IPS-20b (cell line): ENCODE results near the gene CBX8.
A peak's percentile ranks its signal among the peaks of the same experiment; 100 is the strongest.
"Not testable (repeated sequence)": the region's sequence is repeated elsewhere in the genome, so short reads cannot be mapped to it uniquely, and the experiment has no call there.

ENCODE experiments used
- H3K27ac ChIP-seq: one replicate; pipeline ENCODE4 v1.5.1; 2013; ENCODE audit warnings: low read length
- H3K27me3 ChIP-seq: 2 replicates; pipeline ENCODE4 v1.6.1; 2013; ENCODE audit warnings: mild to moderate bottlenecking, low read length, inconsistent platforms; ENCODE audit not compliant: insufficient read depth
- H3K36me3 ChIP-seq: 2 replicates; pipeline ENCODE4 v1.6.1; 2013; ENCODE audit warnings: low read depth, mild to moderate bottlenecking, inconsistent platforms, low read length, moderate library complexity; ENCODE audit not compliant: insufficient read depth
- H3K4me1 ChIP-seq: 2 replicates; pipeline ENCODE4 v1.6.1; 2013; ENCODE audit warnings: mild to moderate bottlenecking, control low read depth, inconsistent platforms, low read length, moderate library complexity; ENCODE audit not compliant: insufficient read depth
- H3K4me3 ChIP-seq: 2 replicates; pipeline ENCODE4 v1.5.1; 2013; ENCODE audit warnings: mild to moderate bottlenecking, low read length, inconsistent platforms
- H3K9ac ChIP-seq: 2 replicates; pipeline ENCODE4 v1.6.1; 2013; ENCODE audit warnings: low read depth, mild to moderate bottlenecking, inconsistent platforms, low read length, moderate library complexity
- H3K9me3 ChIP-seq: 2 replicates; pipeline ENCODE4 v1.6.1; 2013; ENCODE audit warnings: mild to moderate bottlenecking, low read depth, low read length, inconsistent platforms; ENCODE audit not compliant: insufficient read depth

CBX8 gene

GRCh38 chr17:79777120-79777893 is 19.6 kb downstream of the CBX8 start:
- H3K4me3 ChIP-seq = peak overlapping the region; percentile 70
- peak overlapping the region; percentile 90; the same call in 1 of the 2 replicates for H3K9ac ChIP-seq
- peak overlapping the region; percentile 51 for H3K27ac ChIP-seq
- peaks cover 25% of the 10 kb centered on the region; the same call in 1 of the 2 replicates for H3K27me3 ChIP-seq
- H3K9me3 ChIP-seq = no peaks in the 10 kb centered on the region
- peaks cover 32% of the 10 kb centered on the region for H3K36me3 ChIP-seq
- peaks cover 15% of the 10 kb centered on the region for H3K4me1 ChIP-seq

- H3K9me3 ChIP-seq = no peaks in the 10 kb centered on the region
- peak overlapping the region; percentile 70 for H3K4me3 ChIP-seq
- H3K27me3 ChIP-seq = peaks cover 25% of the 10 kb centered on the region; the same call in 1 of the 2 replicates
- H3K4me1 ChIP-seq = peaks cover 15% of the 10 kb centered on the region
- H3K27ac ChIP-seq = peak overlapping the region; percentile 51
- H3K36me3 ChIP-seq = peaks cover 24% of the 10 kb centered on the region
- peak overlapping the region; percentile 90; the same call in 1 of the 2 replicates for H3K9ac ChIP-seq
Observed at GRCh38 chr17:79776376-79777119, 20.3 kb downstream of the CBX8 start.

GRCh38 chr17:79775632-79776031 is 21.2 kb downstream of the CBX8 start:
- Histone ChIP-seq H3K9me3 (no peaks in the 10 kb centered on the region), H3K4me1 (peaks cover 15% of the 10 kb centered on the region), H3K27me3 (peaks cover 25% of the 10 kb centered on the region; the same call in 1 of the 2 replicates), H3K27ac (no peak overlapping the region), H3K4me3 (no peak overlapping the region), H3K36me3 (peaks cover 15% of the 10 kb centered on the region), H3K9ac (no peak overlapping the region)

GRCh38 chr17:79774561-79774975 is 22.3 kb downstream of the CBX8 start:
- Histone ChIP-seq H3K36me3 (peaks cover 4% of the 10 kb centered on the region), H3K4me3 (no peak overlapping the region), H3K27me3 (peaks cover 25% of the 10 kb centered on the region; the same call in 1 of the 2 replicates), H3K9me3 (no peaks in the 10 kb centered on the region), H3K27ac (no peak overlapping the region), H3K9ac (no peak overlapping the region), H3K4me1 (peaks cover 14% of the 10 kb centered on the region)

- peaks cover 25% of the 10 kb centered on the region; the same call in 1 of the 2 replicates for H3K27me3 ChIP-seq
- peaks cover 12% of the 10 kb centered on the region for H3K4me1 ChIP-seq
- H3K9me3 ChIP-seq, H3K9ac ChIP-seq, H3K27ac ChIP-seq, H3K4me3 ChIP-seq, H3K36me3 ChIP-seq: not testable (repeated sequence)
Observed at GRCh38 chr17:79772726-79773125, 24.2 kb downstream of the CBX8 start.

GRCh38 chr17:79771276-79771675 is 25.6 kb downstream of the CBX8 start:
- H3K4me3 ChIP-seq = no peak overlapping the region
- no peak overlapping the region for H3K9ac ChIP-seq

GRCh38 chr17:79769570-79770506 is 27.0 kb downstream of the CBX8 start:
- Histone ChIP-seq H3K4me3 (no peak overlapping the region), H3K9me3 (no peaks in the 10 kb centered on the region), H3K4me1 (no peaks in the 10 kb centered on the region), H3K36me3 (no peaks in the 10 kb centered on the region), H3K27me3 (peaks cover 2% of the 10 kb centered on the region; the same call in 1 of the 2 replicates), H3K27ac (no peak overlapping the region), H3K9ac (no peak overlapping the region)

More at GRCh38 chr17:79771276-79771675, 25.6 kb downstream of the CBX8 start:
- H3K27me3 ChIP-seq = peaks cover 17% of the 10 kb centered on the region; the same call in 1 of the 2 replicates
- no peaks in the 10 kb centered on the region for H3K9me3 ChIP-seq
- H3K36me3 ChIP-seq = no peaks in the 10 kb centered on the region
- H3K4me1 ChIP-seq = peaks cover 4% of the 10 kb centered on the region
- H3K27ac ChIP-seq = no peak overlapping the region

- Histone ChIP-seq H3K4me3 (no peak overlapping the region), H3K27ac (no peak overlapping the region), H3K4me1 (no peaks in the 10 kb centered on the region), H3K9me3 (no peaks in the 10 kb centered on the region), H3K36me3 (no peaks in the 10 kb centered on the region), H3K9ac (no peak overlapping the region), H3K27me3 (no peaks in the 10 kb centered on the region)
Observed at GRCh38 chr17:79765708-79766107, 31.2 kb downstream of the CBX8 start.

- H3K4me3 ChIP-seq = no peak overlapping the region
- H3K4me1 ChIP-seq = no peaks in the 10 kb centered on the region
- H3K27ac ChIP-seq = no peak overlapping the region
- H3K9ac ChIP-seq = no peak overlapping the region
- H3K9me3 ChIP-seq = no peaks in the 10 kb centered on the region
- no peaks in the 10 kb centered on the region for H3K27me3 ChIP-seq
- no peaks in the 10 kb centered on the region for H3K36me3 ChIP-seq
Observed at GRCh38 chr17:79761894-79762589, 34.8 kb downstream of the CBX8 start.

- Histone ChIP-seq H3K27me3 (no peaks in the 10 kb centered on the region), H3K4me1 (no peaks in the 10 kb centered on the region), H3K9ac (no peak overlapping the region), H3K36me3 (no peaks in the 10 kb centered on the region), H3K4me3 (no peak overlapping the region), H3K27ac (no peak overlapping the region), H3K9me3 (no peaks in the 10 kb centered on the region)
Observed at GRCh38 chr17:79760197-79760906, 36.5 kb downstream of the CBX8 start.
